Epithelial cell of prostate (primary cell): ENCODE measurements around the gene WDR45.
A peak's percentile ranks its signal among the peaks of the same experiment; 100 is the strongest.

Source experiments
- DNase-seq: peaks from one replicate; pipeline ENCODE4 v3.0.0-alpha.2; 2011; ENCODE audit warnings: low read depth, low spot score
- H3K27ac ChIP-seq: fragments of 450-650 bp; 2 replicates; pipeline ENCODE4 v1.5.1; 2017; ENCODE audit warnings: mild to moderate bottlenecking

The WDR45 gene

DNA sequence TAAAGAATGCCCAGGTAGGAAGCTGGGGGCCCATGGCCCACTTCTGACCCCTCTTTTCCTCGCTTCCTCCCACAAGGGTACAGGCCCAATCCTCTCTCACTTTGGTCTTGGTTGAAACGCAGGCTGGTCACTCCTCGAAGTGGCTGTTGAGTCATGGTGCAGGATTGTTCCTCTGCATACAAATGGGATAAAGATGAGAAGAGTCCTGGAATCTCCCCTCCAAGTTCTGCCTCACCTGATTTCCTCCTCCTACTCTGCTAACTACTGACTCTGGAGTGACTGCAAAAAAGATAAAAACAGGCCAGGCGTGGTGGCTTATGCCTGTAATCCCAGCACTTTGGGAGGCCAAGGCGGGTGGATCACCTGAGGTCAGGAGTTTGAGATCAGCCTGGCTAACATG is 1.7 kb downstream of the WDR45 start:
- peak overlapping the region; percentile 78 for H3K27ac ChIP-seq
- no peak for DNase-seq

GRCh38 chrX:49075347-49075746 is 4.3 kb downstream of the WDR45 start:
- no peak for DNase-seq

DNA sequence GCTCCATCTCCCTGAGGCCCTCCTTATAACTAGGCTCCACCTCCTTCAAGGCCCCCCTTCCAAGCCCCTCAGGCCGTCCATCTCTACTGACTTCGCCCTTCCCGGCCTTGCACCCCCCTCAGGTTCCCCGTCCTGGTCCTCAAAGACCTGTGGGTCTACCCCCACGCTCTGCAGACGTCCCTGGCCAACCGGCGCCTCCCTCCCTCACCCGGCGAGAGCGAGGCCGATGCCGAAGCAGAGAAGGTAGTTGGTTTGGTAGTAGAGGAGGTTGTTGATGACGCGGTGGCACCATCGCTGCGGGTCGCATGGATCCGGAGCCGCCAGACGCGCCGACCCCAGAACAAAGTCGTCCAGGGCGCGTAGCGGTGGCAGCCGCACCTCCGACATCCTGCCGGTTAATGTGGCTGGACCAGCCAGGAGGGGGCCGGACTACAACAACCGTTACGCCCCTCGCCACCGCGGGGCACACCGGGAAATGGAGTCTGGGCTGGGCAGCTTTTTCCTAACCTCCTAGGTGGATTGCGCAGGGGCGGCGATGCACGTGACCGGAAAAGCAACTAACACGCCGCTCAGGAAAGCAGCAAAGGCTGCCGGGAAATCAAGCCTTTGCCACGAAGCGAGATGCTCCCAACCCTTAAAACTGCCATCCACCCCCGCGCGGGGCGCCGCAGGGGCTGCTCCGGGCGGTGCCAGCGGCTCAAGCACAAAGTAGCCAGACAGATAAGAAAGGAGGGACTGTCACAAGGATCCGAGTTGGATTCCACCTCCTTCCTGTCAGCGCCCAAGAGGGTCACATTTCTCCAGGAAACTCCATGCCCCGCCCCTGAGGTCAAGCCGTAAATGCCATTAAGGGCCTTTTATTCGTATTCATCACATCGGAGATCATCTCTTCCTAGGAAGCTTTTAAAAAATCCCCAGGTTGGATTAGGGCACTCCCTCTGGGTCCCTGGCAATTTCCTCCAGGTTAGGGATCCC is 5.8 kb downstream of the WDR45 start, which contains the start of gene PRAF2:
Gene PRAF2, minus strand, starts transcription at position 402 of the 975 bp plus-strand sequence. Its CDS starts 15 bp downstream, at position 387.
- DNase-seq: peak; percentile 52

More at GRCh38 chrX:49075347-49075746, 4.3 kb downstream of the WDR45 start:
- H3K27ac ChIP-seq: no peak overlapping the region

GRCh38 chrX:49072712-49073095 is 7.0 kb downstream of the WDR45 start:
- no peak for DNase-seq
- no peak overlapping the region for H3K27ac ChIP-seq

More for the DNA sequence above, 5.8 kb downstream of the WDR45 start, which contains the start of gene PRAF2:
- H3K27ac ChIP-seq: peak within 1 kb of the TSS; percentile 9

DNA sequence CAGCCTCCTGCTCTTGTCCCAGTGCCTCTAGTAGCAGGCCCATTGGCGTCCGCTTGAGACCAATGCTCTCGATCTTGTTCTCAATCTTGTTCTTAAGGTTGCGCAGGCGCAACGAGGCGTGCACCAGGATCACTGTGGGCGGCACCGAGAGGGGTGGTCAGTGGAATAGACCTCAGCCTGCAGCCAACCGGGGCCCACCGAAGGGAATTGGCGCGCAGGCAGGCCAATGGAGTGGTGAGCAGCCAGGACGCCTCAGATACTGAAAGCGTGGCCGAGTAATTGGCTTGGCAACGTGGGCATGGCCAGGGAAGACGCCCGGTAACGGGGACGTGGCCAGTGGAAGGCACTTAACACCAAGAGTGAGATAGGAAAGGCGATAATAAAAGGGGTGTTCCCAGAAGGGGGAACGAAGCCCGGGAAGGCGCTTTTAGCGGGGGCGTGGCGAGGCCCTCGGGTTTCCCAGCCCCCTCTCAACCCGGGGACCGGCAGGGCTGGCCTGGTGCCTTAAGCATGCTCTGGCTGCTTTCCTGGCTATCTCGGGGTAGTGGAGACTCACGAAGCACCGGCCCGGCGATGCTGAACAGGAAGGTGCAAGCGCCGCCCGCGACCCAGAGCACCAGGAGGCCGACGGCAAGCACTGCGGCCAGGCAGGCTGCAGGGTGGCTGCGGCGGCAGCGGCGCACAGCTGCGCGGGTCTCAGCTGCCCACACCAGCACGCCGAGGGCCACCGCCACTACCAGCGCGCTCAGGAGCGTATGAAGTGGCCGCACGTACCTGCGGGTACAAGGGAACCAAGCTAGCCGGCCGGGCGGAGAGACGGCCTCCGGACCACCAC is 7.6 kb downstream of the WDR45 start:
- no peak for DNase-seq
- H3K27ac ChIP-seq: no peak overlapping the region

DNA sequence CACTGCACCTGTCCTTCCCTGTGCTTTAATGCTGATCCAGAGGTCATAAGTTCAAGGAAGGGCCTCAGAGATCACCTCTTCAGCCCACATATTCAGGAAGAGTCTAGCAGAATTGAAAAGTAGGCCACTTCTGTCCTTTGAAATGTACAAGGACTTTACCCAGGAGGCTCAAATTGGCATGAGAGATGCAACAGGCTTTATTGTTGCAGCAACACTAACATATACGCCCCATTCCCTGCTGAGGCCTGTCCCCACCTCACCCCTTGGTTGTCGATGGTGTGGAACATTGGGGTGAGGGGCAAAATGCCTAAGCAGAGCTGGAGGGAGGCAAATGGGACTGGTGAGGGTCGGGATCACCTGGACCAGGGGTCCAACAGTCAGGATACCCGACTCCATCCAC is 8.7 kb downstream of the WDR45 start:
- no peak overlapping the region for H3K27ac ChIP-seq
- DNase-seq: no peak

- H3K27ac ChIP-seq: no peak overlapping the region
- DNase-seq: no peak
Measured at GRCh38 chrX:49069038-49069437, 10.6 kb downstream of the WDR45 start.

DNA sequence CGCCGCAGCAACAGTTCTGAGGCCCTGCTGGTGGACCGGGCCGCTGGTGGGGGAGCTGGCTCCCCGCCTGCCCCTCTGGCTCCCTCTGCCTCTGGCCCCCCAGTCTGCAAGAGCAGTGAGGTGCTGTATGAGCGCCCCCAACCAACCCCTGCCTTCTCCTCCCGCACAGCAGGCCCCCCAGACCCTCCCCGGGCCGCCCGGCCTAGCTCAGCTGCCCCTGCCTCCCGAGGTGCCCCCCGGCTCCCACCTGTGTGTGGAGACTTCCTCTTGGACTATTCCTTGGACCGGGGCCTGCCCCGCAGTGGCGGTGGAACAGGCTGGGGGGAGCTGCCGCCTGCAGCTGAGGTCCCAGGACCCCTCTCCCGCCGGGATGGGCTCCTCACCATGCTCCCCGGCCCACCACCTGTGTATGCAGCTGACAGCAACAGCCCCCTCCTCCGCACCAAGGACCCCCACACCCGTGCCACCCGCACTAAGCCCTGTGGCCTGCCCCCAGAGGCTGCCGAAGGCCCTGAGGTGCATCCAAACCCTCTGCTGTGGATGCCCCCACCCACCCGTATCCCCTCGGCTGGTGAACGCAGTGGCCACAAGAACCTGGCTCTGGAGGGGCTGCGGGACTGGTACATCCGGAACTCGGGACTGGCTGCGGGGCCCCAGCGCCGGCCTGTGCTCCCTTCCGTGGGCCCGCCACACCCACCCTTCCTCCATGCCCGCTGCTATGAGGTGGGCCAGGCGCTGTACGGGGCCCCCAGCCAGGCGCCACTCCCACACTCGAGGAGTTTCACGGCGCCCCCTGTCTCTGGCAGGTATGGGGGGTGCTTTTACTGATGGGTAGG is 12.2 kb downstream of the WDR45 start:
- no peak overlapping the region for H3K27ac ChIP-seq
- no peak for DNase-seq

DNA sequence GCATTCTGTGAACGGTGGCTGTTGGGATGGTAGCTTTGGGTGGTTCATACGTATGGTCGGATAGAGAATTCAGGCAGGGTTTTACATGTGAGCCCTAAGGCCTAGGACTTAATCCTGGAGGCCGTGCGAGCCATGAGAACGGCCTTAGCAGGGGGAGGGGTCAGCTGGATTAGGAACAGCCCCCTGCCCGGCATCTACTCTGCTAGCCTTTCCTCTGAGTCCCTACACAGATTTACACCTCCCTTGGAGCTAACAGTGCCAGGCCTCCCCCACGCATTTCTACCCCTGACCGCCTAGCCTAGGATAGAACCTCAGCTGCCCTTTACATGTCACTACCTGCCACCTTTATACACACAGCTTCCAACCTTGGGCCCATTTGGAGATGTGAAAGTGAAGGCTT is 13.0 kb downstream of the WDR45 start:
- H3K27ac ChIP-seq: no peak overlapping the region
- no peak for DNase-seq

DNA sequence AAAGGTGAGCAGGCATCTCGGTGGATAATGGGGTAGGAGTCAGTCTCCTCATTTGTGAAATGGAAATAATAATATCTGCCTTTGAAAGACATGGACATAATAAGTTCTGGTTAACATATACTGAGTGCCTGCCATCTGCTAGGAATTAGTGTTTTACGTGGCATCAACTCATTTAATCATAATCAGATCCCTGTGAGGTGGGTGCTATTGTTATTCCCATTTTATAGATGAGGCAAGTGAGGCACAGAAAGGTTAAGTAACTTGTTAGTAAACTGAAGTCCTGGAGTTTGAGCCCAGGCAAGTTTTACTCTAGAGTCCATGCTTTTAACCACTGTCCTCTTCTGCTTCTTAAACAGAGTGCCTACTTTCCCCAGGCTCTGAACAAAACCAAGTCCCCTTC is 13.4 kb downstream of the WDR45 start:
- DNase-seq: no peak
- no peak overlapping the region for H3K27ac ChIP-seq

DNA sequence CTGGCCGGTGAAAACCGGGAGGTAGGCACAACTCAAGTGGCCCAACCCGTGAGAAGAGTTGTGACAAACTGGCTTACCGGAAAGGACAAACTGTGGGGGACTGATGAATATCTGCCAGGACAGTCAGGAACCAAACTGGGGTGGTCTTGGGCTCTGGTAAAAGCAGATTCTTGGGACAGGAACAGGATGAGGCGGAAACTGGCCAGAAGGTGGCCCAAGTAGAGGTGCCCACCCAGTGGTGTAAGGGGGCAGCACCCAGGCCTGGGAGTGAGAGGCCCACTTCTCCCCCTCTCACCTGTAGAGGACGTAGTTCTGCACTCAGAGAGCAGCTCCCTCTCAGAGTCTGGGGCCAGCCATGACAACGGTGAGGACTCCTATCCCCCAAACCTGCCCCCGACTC is 15.0 kb downstream of the WDR45 start:
- H3K27ac ChIP-seq: no peak overlapping the region
- no peak for DNase-seq

DNA sequence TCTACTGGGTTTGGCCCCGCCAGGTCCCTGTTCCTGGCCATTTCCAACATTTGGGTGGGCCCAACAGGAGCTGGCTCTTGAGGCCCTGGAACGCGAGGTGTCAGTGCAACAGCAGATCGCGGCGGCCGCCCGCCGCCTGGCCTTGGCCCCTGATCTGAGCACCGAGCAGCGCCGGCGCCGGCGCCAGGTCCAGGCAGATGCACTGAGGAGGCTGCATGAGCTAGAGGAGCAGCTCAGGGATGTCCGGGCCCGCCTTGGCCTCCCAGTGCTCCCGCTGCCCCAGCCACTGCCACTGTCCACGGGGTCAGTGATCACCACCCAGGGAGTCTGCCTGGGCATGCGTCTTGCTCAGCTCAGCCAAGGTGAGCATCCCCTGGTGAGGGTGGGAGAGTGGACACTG is 15.4 kb downstream of the WDR45 start:
- no peak overlapping the region for H3K27ac ChIP-seq
- DNase-seq: no peak

GRCh38 chrX:49063715-49064114 is 16.0 kb downstream of the WDR45 start:
- no peak for DNase-seq

GRCh38 chrX:49061916-49062315 is 17.8 kb downstream of the WDR45 start:
- no peak for DNase-seq
- H3K27ac ChIP-seq: no peak overlapping the region

More at GRCh38 chrX:49063715-49064114, 16.0 kb downstream of the WDR45 start:
- no peak overlapping the region for H3K27ac ChIP-seq

- no peak overlapping the region for H3K27ac ChIP-seq
- no peak for DNase-seq
Measured at GRCh38 chrX:49061490-49061889, 18.2 kb downstream of the WDR45 start.

DNA sequence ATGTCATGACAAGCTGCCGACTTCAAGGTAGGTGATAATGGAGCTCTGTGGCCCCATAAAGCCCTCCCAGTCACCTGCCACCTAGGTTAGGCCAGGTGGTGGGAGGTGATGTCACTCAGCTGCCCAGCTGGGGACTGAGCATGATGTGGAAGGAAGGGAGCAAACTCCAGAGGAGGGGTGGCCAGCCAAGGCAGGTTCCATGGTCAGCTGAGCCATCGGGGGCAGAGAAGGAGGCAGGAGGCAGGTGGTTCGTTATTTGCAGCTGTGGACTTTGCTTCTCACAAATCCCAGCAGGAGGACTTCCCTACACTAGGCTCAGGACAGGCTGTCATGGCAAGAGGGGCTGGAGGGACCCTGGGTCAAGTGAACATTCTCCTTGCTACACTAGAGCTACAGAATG is 18.8 kb downstream of the WDR45 start:
- DNase-seq: no peak
- no peak overlapping the region for H3K27ac ChIP-seq

DNA sequence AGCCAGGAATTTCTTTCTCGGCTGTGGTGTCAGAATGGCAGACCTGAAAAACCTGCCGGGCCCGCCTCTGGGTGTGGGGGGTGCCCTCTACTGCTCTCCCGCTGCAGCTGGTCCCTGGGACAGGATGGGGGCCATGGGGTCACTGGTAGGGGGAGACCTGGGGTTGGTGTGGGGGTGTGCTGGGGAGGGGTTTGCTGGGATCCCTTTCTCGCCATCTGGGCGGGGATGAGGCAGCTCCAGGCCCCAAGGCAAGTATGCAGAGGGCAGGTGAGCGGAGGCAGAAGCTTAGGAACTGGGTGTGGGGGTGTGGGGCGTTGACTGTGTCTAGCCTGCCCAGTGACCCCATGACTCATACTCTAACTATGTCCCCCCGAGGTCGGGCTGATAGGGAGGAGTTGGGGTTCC is 20.0 kb downstream of the WDR45 start:
- no peak for DNase-seq

GRCh38 chrX:49059201-49059600 is 20.5 kb downstream of the WDR45 start:
- DNase-seq: no peak
- H3K27ac ChIP-seq: peak overlapping the region; percentile 86

More for the DNA sequence above, 20.0 kb downstream of the WDR45 start:
- peak overlapping the region; percentile 86 for H3K27ac ChIP-seq

DNA sequence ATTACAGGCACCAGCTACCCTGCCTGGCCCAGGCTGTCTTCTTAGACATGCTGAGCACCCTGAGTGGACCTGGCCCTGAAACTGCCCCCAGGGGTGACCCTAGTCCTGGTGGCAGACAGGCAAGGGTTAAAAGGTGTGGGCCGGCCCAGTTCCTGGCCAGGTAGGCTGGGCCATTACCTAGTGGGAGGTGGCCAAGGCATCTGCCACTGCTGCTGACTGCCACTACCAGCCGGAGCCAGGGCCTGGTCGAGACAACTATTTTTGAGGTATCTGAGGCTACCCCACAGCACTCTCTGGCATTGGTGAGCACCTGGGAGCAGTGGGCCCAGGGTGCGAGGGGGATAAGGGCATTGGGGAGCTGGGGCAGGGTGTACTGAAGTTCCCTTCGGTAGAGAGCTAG is 20.9 kb downstream of the WDR45 start, which contains the start of gene CCDC120:
Gene CCDC120, plus strand, starts transcription at position 206 of the 400 bp plus-strand sequence. CDS start 3,043 bp downstream, outside the sequence.
- DNase-seq: no peak
- peak within 1 kb of the TSS; percentile 86 for H3K27ac ChIP-seq
